Measurements from ENCODE around the gene IL20.
A peak's percentile ranks its signal among the peaks of the same experiment; 100 is the strongest.

The IL20 gene

GRCh38 chr1:206905295-206906164, 40.1 kb downstream of the IL20 start:
- no peak for DNase-seq

GRCh38 chr1:206907304-206907991, 42.0 kb downstream of the IL20 start:
- DNase-seq: no peak

DNA sequence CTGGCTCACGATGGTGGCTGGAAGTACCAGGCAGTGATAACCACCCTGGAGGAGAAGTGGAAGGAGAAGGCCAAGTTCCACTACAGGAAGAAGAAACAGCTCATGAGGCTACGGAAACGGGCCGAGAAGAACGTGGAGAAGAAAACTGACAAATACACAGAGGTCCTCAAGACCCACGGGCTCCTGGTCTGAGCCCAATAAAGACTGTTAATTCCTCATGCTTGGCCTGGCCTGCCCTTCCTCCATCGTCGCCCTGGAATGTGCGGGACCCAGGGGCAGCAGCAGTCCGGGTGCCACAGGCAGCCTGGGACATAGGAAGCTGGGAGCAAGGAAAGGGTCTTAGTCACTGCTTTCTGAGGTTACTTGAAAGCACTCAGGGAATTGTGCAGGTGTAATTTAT, 42.6 kb downstream of the IL20 start:
- DNase-seq: no peak

DNA sequence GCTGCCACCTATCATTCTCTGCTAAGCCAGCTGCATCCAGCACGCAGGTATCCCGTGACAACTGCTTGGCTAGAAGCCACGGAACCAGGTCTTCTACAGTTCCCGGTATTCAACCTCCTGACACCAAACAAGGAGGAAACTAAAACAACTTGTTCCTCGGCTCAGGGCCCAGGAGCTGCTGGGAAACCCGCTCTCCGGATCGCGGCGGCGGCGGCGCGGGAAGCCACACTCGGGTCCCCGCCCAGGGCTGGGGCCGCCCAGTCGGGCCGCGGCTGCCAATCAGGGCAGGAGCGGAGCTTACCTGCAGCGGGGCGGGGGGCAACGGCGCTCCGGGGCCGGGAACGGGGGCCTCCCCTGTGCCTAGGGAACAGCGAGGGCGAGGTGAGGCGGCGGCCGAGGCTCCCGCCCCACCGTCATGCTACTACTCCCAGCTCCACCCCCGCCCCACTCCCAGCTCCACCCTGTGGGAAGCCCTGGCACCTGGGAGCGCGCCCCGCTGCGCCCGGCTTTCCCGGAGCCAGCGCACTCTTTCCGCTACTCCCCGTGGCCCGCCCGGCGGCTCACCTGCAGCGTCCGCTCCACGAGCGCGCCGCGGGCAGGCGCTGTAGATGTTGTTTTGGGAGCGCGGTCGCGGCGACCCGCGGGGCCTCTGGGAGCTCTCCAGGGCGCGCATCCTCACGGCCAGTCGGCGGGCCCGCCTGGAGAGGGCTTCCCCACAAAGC, 43.9 kb downstream of the IL20 start:
- DNase-seq: no peak

- DNase-seq: no peak
These were observed 44.5 kb downstream of the IL20 start for GRCh38 chr1:206909883-206910318.

DNA sequence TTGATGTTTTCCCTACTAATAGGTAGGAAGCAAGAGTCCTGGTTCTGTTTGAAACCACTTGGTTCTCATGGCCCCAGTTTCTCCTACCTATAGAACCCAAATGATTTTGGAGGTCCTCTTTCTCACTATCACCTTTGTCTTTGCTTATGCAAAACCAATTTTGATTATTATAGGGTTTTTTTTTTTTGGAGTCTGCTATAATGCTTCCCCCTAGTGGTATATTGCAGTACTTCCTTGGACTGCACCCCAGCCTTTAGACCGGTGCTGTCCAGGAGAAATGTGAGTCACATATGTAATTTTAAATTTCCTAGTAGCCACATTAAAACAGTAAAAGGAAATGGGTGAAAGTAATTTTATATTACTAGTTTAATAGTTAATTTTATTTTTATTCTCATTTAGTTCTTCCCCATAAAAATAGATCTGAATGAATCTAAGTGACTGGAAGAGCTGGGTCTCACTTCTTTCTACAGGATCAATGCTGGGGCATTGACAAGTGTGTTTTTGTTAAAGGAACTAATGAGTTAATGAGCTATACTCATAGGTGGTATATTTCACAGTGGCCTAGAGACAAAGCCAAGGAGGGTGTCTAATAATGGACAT, 45.7 kb downstream of the IL20 start:
- DNase-seq: peak; percentile 32

DNA sequence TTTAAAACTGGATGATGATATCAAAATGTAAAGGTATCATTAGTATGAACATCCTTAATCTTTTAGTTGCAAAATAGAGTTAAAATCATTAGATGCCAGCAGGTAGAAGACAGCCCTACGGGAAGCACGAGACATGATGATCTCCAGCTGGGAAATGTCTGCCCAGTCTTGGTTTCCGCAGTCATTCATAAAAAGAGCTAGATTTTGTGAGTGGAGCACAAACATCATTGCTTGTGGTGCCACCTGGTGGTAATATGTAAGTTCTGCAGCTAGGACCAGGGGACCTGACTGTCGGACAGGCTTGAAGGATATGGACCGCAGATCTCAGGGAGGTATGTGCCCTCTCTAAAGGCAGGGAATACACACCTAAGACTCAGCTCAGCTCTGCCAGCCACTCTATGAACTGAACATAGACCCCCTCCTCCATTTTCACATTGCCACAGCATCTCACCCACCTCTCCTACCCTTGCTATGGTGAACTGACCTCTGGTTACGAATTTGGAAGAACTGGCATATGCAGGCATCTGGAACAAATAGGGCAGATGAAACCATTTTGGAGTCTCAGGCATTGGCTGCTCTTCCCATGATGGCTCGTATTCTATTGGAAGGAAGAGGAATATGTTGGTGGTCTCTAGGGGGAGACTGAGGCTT, 47.1 kb downstream of the IL20 start:
- peak; percentile 71 for DNase-seq

GRCh38 chr1:206913766-206914537, 48.5 kb downstream of the IL20 start:
- DNase-seq: no peak

DNA sequence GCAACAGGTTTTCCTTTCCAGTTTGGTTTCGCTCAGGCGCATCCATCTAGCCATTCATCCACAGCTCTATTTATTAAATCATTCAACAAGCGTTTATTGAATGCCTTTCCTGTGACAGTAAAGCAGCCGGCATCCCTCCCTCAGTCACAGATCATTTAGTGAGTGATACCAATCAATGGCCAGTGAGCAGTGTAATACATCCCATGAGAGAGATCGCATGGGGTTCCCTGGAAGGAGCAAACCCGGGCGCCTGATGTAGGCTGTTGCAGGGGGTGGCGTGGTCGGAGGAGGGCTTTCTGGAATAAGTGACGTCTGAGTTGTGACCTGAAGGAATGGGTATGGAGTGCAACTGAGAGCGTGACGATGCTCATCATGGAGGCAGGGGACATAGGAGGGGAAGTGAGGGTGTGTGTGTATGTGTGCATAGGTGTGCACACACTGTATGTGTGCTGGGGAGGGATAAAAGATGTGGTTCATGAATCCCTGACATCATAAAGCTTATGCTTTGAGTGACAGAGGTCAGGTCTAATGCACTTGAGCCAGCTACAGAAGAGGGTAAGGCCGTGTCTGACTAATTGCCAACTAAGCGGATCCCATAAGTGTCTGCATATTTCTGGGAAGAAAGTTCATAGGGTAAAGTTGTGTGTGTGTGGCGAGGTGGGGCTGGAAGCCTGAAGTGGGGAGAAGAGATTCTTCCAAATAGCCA, 49.8 kb downstream of the IL20 start:
- no peak for DNase-seq

GRCh38 chr1:206916000-206916709, 50.7 kb downstream of the IL20 start:
- DNase-seq: no peak

DNA sequence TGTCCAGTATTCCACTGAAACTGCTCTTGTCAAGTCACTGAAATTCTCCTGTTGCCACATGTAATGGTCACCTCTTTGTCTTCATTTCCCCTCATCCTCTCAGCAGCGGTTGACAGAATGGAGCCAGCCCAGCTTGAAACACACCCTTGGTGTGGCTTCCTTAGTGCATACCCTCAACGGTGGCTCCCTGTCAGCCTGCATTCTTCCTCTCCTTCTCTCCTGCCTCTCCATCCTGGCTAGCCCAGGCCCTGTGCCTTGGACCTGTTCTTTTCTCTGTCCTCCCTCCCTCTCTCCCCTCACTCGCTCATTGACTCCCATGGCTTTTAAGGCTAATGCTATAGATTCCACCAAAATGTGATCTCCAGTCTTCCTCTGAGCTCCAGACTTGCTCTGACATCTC, 52.7 kb downstream of the IL20 start:
- no peak for DNase-seq

All from MV-4-11 (cell line).